Measurements from ENCODE around the gene TMPRSS13.
"Not testable (repeated sequence)": the region's sequence is repeated elsewhere in the genome, so short reads cannot be mapped to it uniquely, and the experiment has no call there.

The TMPRSS13 gene

DNA sequence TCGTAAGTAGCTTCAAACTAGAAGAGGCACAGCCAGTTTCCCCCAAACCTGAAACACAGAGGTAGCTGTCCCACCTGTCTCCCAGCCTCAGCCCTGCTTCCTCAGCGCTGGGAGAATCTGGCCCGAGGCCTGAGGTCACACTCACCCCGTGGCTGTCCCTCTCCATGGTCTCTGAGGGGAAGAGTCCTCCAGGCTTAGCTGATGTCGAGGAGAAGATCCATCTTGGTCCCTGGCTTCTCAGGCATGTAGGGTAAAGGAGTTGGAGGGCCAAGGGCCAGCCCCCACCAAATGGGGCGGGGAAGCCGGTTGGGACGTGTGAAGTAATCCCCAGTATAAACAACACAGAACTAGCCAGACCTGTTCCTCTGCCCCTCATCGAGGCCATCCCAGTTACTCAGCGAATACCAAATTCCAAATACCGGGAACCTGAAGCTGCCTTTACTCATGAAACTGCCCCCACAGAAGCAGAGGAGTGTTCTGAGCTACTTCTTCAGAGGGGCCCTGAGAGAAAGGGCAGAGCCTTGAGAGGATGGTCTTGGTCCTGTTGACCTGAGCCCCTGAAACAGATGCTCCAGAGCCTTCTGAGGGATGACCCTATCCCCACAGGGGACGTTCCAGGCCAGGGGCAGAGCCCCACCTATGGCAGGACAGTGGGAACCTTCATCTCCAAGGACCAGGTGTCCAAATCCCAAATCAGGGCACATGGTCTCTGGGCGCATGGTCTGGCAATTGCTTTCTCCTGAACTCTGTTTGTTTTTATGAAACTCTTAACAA lies at the start of gene TMPRSS13:
Gene TMPRSS13 (minus strand): TSS at position 261 of the 774 bp plus-strand sequence. CDS start 95 bp downstream, at position 166.
- no peak for DNase-seq (ENCODE audit: low spot score)

GRCh38 chr11:117978991-117979390 lies 49.8 kb upstream of the TMPRSS13 start:
- no peak for DNase-seq (ENCODE audit: low spot score)

GRCh38 chr11:117978291-117978910 lies 49.2 kb upstream of the TMPRSS13 start:
- not testable (repeated sequence) for DNase-seq (ENCODE audit: low spot score)

GRCh38 chr11:117977612-117978264 lies 48.5 kb upstream of the TMPRSS13 start:
- DNase-seq (ENCODE audit: low spot score): not testable (repeated sequence)

DNA sequence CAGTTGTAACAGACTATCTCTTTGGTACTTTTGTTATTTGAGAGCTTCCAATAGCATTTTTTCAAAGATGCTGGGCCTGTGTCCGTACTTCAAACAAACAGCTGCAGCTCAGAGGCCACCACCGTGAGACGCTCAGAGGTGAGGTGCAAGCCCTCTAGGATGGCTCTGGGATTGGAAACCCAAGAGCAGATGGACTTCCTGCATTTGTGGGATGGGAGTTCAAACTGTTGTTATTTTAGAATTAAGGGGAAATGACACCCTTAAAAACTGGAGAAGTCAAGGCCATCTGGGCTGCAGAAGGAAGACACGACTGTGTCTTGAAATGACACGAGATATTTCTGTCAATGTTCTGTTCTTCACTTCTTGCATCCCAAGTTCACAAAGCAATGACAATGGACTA lies 47.8 kb upstream of the TMPRSS13 start:
- no peak for DNase-seq (ENCODE audit: low spot score)

DNA sequence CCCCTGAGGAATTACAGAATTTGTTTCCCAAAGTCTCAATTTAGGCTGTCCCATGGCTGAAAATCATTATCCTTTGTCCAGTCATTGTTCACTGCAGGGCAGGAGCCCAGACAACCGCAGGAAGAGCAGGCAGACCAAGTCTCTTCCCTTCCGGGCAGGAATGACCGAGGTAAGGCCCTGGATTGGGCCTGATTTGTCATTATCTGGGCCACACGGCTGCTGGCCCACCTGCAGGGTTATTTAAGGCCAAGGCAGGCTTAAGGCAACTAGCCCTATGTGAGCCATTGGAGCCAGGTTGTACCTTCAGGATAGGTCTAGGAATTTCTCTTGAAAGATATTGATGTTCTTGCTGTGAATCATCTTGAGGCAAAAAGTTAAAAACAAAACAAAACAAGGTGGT lies 47.2 kb upstream of the TMPRSS13 start:
- DNase-seq (ENCODE audit: low spot score): no peak

DNA sequence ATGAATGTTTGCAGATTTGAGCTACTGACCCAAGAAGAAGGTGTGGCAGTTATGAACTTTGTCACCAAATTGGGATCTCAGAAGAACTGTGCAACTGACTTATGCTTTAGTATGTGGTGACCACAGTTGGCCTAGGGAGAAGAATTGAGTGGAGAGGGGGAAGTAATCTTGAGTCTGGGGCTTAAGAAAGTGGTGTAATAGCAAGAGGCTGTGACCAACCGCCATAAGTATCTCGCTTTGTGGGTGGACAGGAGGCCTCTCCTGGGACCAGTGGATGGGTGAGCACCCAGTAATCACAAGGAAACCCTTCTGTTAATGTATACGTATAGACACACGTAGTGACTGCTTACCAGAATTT lies 44.3 kb upstream of the TMPRSS13 start:
- no peak for DNase-seq (ENCODE audit: low spot score)

DNA sequence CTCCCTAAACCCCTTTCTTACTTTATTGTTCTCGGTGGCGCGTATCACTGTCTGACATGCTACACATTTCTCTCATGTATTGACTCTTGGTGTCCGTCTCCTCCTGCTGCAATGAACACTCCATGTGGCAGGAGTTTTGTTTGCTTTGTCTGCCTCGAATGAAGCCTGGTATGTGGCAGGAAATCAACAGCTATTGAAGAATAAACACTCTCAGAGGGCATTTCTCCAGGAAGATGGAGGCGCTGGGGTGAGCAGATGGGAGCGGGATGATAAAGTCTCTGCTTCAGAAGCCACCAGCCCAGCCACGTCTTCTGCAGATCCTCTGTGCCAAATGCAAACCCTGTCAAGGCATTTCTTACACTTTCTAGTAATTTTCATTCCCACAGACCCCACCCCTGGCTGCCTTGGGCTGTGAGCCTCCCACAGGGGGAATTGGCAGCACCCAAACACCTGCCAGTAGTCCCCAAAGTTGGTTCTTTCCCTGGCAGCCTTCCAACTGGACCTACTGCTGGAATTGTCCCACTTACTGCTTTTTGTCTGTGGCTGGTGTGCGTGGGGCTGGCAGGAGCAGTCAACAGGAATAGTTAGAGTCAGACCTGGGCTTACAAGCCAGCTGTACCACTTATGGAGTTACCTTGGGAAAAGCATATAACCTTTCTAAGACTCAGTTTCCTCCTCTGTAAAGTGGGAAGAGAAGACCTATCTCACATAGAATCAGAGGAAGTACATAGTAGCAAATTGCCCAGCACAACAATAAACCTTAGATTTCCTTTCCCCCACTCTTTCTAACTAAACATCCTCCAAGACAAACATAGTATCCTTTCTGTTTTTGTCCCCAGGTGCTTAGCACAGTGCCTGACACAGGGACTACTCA lies 43.7 kb upstream of the TMPRSS13 start:
- DNase-seq (ENCODE audit: low spot score): no peak

- DNase-seq (ENCODE audit: low spot score): no peak
These were observed 42.8 kb upstream of the TMPRSS13 start for GRCh38 chr11:117972044-117972443.

DNA sequence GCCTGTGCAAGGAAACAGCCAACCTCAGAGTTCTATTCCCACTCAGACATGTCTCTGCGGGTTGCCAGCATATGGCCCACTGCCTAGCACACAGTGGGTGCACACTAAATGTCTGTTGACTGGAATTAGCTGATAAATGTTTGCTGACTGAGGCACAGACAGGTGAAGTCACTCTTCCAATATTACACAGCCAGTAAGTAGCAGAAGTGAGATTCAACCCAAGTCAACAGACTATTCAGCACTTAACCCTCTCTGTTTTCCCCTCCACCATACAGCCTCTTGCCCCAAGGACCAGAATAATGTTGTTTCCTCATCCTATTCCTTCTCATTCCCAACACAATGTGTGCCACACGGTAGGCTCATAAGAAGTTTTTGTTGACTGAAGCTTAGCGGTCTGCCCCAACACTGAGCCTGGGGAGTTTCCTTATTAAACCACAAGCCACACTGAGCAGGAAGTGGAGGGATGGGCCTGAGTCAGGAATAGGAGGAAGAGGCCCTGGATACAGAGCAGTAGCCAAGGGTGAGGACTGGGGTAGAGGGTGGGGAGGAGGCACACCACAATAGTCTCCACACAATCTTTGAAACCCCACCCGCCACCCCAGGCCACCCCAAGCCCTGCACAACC lies 41.3 kb upstream of the TMPRSS13 start:
- DNase-seq (ENCODE audit: low spot score): no peak

DNA sequence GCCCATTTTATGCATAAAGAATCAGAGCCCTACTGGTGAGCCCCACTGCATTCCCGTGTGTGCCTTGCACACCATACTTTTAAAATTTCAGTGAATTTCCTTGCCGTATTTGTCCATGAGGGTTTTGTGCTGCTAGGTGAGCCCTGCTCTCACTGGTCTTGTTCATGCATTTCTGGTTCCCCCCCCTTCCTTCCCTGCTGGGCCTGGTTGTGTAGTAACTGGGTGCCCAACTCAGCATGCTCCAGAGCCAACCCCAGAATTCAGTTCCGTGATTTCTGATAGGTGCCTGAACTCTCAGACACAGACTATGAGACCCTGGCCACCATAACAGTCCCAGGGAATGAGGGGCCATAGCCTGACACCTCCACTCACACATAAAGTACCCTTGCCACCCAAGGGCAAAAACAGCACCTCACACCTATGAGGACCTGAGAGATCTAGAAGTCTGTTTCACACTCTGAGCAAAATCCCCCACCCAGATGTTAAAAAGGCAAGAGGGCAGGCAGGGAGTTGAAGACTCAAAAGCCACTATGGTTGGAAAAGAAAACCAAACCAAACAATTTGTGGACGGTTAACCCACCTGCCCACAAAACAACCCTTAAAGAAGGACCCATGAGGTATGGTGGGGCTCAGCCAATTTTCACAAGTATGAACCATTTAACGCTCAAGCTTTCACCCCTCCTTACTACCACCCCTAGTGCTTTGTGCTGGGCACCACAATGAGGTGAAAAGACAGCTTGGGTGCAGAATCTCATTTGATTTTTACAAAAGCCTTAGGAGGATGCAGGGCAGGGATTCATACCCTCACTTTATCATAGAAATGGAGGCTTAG lies 40.2 kb upstream of the TMPRSS13 start:
- DNase-seq (ENCODE audit: low spot score): no peak

- no peak for DNase-seq (ENCODE audit: low spot score)
These were observed 37.7 kb upstream of the TMPRSS13 start for GRCh38 chr11:117966908-117967307.

DNA sequence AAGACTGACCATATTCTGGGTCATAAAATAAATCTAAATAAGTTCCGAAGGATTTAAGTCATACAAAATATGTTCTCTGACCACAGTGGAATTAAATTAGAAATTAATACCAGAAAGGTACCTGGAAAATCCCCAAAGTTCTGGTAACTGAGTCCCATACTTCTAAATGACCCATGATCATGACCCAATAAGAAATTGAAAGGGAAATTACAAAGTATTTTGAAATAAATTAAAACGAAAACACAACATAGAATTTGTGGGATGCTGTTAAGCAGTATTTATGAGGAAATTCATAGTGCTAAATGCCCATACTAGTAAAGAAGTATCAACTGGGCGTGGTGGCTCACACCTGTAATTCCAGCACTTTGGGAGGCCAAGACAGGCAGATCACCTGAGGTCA lies 33.6 kb upstream of the TMPRSS13 start:
- no peak for DNase-seq (ENCODE audit: low spot score)

- no peak for DNase-seq (ENCODE audit: low spot score)
These were observed 32.7 kb upstream of the TMPRSS13 start for GRCh38 chr11:117961896-117962295.

- DNase-seq (ENCODE audit: low spot score): no peak
These were observed 31.2 kb upstream of the TMPRSS13 start for GRCh38 chr11:117960406-117960805.

DNA sequence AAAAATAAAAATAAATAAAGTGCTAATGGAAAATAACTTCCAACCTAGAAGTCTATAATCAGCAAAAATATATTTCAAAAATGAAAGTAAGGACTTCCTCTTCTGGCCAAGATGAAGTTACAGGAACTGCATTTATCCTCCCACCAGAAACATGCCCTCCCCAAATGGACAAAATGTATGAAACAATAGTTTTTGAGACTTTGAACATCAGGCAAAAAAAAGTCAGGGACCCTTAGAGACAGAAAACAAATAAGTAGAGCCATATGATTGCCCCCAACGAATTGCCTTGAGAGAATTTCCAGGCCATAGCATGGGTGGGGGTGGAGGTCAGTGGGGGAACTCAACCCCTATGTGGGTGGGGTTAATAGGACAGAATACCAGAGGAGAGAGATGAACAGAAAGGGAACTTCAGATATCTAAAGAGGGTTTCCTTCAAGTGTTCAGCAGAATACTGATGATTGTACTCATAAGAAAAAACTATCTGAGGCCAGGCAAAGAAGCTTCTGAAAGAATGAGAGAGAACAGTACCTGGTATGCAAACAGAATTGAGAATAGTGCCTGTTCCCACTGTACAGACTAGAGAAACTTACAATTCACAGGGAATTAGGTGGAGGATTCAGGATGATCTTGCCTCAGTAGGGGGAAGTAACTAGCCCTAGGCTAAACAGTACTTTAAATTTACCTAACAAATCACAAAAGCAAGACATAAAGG lies 30.4 kb upstream of the TMPRSS13 start:
- DNase-seq (ENCODE audit: low spot score): no peak

DNA sequence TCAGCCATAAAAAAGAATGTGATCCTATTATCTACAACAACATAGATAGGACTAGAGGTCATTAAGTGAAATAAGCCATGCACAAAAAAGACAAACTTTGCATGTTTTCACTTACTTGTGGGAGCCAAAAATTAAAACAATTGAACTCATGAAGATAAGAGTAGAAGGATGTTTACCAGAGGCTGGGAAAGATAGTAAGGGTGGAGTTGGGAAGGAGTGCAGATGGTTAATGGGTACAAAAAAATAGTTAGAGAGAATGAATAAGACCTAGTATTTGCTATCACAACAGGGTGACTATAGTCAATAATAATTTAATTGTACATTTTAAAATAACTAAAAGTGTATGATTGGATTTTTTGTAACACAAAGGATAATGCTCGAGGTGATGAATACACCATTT lies 29.7 kb upstream of the TMPRSS13 start:
- no peak for DNase-seq (ENCODE audit: low spot score)

DNA sequence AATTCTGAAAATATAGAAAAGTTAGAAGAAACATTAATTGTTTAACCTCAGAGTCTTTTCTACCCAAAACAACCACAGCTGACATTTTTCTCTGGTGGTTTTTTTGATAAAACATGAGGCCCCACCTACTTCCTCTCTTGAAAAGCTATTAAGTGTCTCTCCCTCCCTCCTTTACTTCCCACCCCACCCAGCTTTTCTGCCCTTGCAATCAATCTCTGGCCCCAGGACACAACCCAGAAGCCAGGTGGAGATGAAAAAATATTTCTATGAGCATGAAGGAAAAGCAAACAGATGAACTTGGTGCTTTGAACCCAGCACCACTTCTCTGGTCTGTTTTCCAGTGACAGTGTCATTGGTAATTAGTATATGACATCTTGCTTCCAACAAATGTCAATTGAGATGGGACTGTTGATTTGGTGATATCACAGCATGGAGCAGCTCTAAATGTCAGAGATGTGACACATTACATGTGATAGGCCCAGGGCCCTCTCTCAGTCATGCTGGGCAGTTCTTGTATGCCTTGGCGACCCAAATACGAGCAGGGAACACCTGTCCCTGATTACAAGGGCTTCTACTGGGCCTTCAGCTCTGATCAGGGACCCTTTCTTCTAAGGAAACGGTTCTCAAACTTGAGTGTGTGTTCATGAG lies 23.9 kb upstream of the TMPRSS13 start:
- DNase-seq (ENCODE audit: low spot score): no peak

All from hepatic stellate cell (primary cell).